Left ventricle myocardium inferior (tissue), 1 donor: Measurements from ENCODE around the gene IGSF11. TPM values are rescaled to one million over a fixed set of nuclear protein-coding genes. Genes with fewer than 3 reads are reported as not detected.

Source experiments
- DNase-seq: peaks from one replicate; pipeline ENCODE4 v3.0.0-alpha.2; 2020
- H3K27ac ChIP-seq: fragments of 200-600 bp; replicated peaks from 2 replicates; pipeline ENCODE4 v1.8.0; 2021
- H3K27me3 ChIP-seq: fragments of 200-600 bp; 2 replicates; pipeline ENCODE4 v1.8.0; 2021; ENCODE audit warnings: low read depth
- H3K36me3 ChIP-seq: fragments of 200-600 bp; 2 replicates; pipeline ENCODE4 v1.8.0; 2021
- H3K4me1 ChIP-seq: fragments of 200-600 bp; 2 replicates; pipeline ENCODE4 v1.8.0; 2021
- H3K4me3 ChIP-seq: fragments of 200-600 bp; 2 replicates; pipeline ENCODE4 v1.8.0; 2021; ENCODE audit warnings: mild to moderate bottlenecking, moderate library complexity
- H3K9me3 ChIP-seq: fragments of 200-600 bp; replicated peaks from 2 replicates; pipeline ENCODE4 v1.8.0; 2021
- intact Hi-C: fragments of 100-400 bp; cut with micrococcal nuclease; formaldehyde crosslinking; loops from one replicate; pipeline ENCODE4 v1.11.0; 2022
- total RNA-seq: library from RNA; stranded (reverse); fragmentation: NEBNext Ultra II Directional; extraction: Animal tissue kit (Norgen Biotek cat#: 25700); gene quantifications from one replicate; pipeline ENCODE4 v1.2.1, GENCODE V29; 2021
- TF ChIP-seq, protein P1 (sequence below): fragments of 200-600 bp; IDR thresholded peaks from 2 replicates; pipeline ENCODE4 v1.8.0; 2021; ENCODE audit warnings: antibody characterized with exemption, mild to moderate bottlenecking, borderline replicate concordance
- donor health status: DM: no; HTN: yes; CAD: no; lungs with severe emphysema.

IGSF11 gene
- total RNA-seq, 1 donor from 2014 or later, result 2.1 TPM

GRCh38 chr3:119062892-119063291 is 28.2 kb upstream of the IGSF11 start:
- DNase-seq, result no peak
- Histone ChIP-seq H3K27me3 (no peaks in the 10 kb centered on the region), H3K4me3 (no peak overlapping the region), H3K4me1 (no peaks in the 10 kb centered on the region), H3K36me3 (no peaks in the 10 kb centered on the region), H3K9me3 (no peaks in the 10 kb centered on the region), H3K27ac (no peak overlapping the region)
- TF ChIP-seq, protein P1, sequence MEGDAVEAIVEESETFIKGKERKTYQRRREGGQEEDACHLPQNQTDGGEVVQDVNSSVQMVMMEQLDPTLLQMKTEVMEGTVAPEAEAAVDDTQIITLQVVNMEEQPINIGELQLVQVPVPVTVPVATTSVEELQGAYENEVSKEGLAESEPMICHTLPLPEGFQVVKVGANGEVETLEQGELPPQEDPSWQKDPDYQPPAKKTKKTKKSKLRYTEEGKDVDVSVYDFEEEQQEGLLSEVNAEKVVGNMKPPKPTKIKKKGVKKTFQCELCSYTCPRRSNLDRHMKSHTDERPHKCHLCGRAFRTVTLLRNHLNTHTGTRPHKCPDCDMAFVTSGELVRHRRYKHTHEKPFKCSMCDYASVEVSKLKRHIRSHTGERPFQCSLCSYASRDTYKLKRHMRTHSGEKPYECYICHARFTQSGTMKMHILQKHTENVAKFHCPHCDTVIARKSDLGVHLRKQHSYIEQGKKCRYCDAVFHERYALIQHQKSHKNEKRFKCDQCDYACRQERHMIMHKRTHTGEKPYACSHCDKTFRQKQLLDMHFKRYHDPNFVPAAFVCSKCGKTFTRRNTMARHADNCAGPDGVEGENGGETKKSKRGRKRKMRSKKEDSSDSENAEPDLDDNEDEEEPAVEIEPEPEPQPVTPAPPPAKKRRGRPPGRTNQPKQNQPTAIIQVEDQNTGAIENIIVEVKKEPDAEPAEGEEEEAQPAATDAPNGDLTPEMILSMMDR, result no peak
- intact Hi-C loops, result no loop called here

DNA sequence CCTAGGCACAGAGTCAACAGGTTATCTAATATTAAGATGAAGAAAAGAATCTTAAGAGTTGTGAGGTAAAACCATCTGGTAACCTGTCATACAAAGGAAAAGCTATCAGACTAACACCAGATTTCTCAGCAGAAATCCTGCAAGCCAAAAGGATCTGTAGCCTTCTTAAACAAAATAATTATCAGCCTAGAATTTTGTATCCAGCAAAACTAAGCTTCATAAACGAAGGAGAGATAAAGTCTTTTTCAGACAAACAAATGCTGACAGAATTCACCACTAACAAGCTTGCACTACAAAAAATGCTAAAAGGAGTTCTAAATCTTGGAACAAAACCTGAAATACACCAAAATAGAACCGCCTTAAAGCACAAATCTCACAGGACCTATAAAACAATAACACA is 9.9 kb upstream of the IGSF11 start:
- no peak overlapping the region for H3K27ac ChIP-seq
- no peaks in the 10 kb centered on the region for H3K36me3 ChIP-seq
- peaks cover 5% of the 10 kb centered on the region for H3K27me3 ChIP-seq
- TF ChIP-seq, protein P1, result no peak
- H3K4me3 ChIP-seq, result no peak overlapping the region
- no peaks in the 10 kb centered on the region for H3K4me1 ChIP-seq
- intact Hi-C loops, result no loop called here
- H3K9me3 ChIP-seq, result peaks cover 20% of the 10 kb centered on the region
- no peak for DNase-seq

DNA sequence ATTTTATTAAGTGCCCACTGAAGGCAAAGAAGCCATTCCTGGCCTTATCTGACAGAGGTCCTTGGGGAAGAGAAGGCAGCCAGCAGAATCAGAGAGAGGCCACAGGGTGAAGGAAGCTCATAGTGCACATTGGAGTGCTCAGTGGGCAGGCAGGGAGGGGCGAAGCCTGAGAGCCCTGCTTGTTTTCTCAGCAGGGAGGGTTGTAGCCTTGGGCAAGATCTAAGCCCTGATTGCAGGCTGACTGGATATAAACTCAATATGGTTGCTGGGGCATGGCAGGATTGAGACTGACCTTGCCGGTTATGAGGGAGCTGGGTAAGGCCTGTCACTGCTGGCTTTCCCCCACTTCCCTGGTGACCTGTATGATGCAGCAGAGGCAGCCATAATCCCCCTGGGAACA is 7.5 kb upstream of the IGSF11 start:
- TF ChIP-seq, protein P1, result no peak
- intact Hi-C loops, result no loop called here
- Histone ChIP-seq H3K27ac (no peak overlapping the region), H3K4me3 (no peak overlapping the region), H3K9me3 (peaks cover 20% of the 10 kb centered on the region), H3K36me3 (no peaks in the 10 kb centered on the region), H3K27me3 (peaks cover 23% of the 10 kb centered on the region), H3K4me1 (no peaks in the 10 kb centered on the region)
- DNase-seq, result no peak

DNA sequence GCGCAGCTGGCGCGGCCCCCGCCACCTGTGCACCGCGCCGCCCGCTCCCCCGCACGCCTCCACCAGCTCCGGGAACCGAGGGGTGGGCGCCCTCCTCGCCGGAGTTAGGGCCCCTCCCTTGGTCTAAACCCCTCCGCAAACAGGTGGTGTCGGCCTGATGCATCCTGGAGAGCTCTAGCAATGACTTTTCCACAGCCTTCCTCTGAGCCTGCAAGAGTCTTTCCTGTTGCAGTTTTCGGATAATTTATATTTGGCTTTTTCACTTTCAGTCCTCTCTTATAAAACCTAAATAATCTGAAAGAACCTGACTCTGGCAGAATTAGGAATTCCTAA is 334 bp upstream of the IGSF11 start:
- intact Hi-C loops, result loop anchor here (5.0 kb wide), 1 partner anchor 148 kb away; no protein-coding TSS in a partner anchor
- peaks cover 15% of the 10 kb centered on the region for H3K4me1 ChIP-seq
- no peak for DNase-seq
- H3K27ac ChIP-seq, result no peak overlapping the region
- peaks cover 1% of the 10 kb centered on the region for H3K9me3 ChIP-seq
- peak overlapping the region; percentile 74 for H3K4me3 ChIP-seq
- H3K27me3 ChIP-seq, result peaks cover 69% of the 10 kb centered on the region
- TF ChIP-seq, protein P1, result peak; percentile 14
- H3K36me3 ChIP-seq, result no peaks in the 10 kb centered on the region

DNA sequence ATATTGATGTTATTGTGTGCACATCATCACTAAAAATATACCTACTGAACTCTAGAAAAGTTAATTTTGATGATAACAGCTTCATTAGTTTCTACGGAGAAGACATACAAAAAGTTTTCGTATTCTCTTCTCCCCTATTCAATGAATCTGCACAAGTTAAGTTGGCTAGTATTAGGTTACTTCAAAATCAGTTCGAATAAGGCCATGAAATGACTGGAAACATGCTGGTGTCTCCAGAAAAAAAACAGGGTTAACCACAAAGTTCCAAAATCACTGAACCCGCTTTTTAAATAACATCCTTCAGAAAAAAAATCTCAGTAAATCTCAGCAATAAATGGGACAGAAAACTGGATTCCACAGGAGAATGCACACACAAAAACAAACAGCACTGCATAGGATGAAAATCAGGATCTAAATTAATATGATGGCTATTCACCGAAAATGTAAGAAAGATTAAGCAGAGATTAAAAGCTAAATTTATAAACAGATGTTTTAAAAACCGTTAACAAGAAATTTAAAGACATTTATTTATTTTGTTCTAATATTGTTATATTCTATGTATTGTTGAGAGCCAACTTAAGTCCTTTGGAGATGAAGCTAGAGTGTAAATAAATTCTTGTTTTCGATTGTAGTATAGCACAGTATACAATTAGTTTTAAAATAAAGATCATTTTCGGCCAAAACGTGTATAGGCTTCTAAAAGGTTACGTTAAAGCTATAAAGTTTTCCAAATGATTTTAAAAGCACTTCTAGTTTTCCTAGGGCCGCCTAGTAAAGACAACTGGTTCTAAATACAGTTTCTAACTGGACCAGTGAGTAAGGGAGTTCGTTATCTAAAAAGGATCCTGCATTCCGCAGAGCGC is 1.0 kb downstream of the IGSF11 start:
- DNase-seq, result no peak
- Histone ChIP-seq H3K27ac (peak overlapping the region; percentile 65), H3K9me3 (no peaks in the 10 kb centered on the region), H3K4me3 (peak overlapping the region; percentile 74), H3K4me1 (peaks cover 15% of the 10 kb centered on the region), H3K36me3 (no peaks in the 10 kb centered on the region), H3K27me3 (peaks cover 59% of the 10 kb centered on the region)
- TF ChIP-seq, protein P1, result no peak
- intact Hi-C loops, result no loop called here
